ENCODE measurements around the gene ZNF644.
"Not testable (repeated sequence)": the region's sequence is repeated elsewhere in the genome, so short reads cannot be mapped to it uniquely, and the experiment has no call there.

The ZNF644 gene

DNA sequence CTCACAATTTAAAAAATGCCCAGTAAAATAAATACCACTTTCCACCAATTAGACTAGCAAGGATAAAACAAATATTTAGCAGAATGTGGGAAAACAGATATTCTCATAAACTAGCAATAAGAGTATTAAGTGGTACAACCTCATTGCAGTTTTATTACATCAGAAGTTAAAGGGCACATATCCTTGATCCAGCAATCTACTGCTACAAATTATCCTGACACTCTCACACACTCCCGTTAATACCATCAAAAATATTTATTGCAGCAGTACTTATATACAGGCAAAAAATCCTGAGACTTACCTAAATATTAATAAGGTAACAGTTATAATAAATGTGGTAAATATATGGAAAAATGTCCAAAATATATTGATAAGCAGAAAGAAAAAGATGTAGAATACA lies 44.3 kb downstream of the ZNF644 start:
- DNase-seq = no peak

DNA sequence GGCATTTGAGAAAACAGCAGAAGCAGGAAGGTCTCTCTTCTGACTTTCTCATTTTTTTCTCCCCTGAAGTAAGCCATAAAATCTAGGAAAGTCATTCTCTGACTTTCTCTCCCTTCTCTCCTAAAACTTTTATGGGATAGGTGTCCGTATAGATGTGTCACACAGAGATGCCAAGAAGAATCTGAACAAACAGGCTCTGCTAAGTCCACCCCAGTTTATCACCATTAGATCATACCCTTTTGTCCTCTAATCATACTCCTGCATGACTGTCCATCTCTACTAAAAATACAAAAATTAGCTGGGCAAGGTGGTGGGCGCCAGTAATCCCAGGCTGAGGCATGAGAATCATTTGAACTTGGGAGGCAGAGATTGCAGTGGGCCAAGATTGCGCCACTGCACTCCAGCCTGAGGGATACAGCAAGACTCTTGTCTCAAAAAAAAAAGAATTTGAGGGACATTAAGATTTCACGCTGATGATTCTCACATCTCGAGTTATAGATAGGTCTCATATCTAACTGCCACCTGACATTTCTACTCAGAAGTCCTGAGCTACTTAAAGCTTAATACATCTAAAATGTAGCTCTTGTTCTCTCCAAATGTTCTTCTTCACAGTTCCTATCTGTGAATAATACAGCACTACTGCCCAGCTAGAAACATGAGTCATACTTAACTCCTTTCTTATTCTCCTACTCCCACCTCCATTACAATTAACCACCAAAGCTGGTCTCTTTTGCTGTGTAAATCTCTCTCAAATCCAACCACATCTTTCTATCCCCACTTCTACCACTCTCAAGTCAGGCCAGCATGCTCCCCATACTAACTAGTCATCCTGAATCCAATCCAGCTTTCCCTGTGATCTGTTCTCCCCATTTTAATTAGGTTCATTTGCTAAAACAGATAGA lies 47.7 kb downstream of the ZNF644 start:
- DNase-seq = peak in 1 of 2 donors; percentile 33

DNA sequence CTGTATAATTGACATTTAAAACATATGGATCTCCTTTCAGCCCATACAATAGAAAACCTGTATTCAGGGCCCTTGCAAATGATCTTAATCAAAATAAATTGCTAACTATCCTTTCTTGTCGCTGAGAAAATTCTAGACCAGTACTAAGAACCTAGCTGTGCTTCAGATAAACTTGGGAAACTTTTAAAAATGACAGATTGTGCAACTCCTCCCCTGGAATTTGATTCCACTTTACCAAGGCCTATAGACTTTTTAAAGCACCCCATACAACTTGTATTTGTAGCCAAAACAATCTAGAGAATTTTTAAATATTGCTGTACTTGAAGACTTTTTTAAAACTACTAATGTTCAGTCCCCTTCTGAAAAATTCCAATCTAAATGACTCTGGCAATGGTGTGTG lies 51.6 kb downstream of the ZNF644 start:
- no peak for DNase-seq

DNA sequence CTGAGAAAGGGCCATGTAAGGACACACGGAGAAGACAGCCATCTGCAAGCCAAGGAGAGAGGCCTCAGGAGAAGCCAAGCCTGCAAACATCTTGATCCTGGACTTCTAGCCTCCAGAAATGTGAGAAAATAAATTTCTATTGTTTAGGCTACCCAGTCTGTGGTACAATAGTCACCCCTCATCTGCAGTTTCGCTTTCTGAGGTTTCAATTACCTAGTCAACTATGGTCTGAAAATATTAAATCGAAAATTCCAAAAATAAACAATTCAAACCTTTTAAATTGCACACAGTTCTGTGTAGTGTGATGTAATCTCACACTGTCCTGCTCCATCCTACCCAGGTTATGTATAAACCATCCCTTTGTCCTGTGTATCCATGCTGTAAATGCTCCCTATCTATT lies 52.6 kb downstream of the ZNF644 start:
- DNase-seq = no peak

DNA sequence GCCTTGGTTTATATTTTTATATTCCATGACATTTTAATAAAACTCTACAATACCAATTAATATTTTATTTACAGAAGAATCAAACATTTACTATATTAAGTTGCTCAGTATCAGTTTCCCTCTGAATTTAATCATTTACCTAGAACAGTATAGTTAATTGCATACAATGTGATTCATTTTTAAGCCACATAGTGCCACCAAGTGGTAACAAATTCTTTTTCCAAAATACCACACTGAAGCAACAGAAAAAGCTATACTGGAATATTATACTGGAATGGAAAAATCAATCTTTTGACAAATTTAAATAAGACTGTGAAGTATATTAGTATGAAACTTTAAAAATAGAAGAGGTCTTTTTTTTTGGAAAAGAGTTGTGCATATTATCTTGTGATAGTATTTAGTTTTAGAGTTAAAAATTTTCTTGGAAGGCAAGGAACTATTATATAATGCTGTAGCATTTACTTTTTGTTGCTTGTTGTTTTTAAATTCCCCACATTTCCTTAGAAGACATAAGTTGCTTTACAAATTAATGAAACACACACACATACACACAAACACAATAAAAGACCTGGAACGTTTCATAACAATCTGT lies 57.3 kb downstream of the ZNF644 start:
- no peak for DNase-seq

DNA sequence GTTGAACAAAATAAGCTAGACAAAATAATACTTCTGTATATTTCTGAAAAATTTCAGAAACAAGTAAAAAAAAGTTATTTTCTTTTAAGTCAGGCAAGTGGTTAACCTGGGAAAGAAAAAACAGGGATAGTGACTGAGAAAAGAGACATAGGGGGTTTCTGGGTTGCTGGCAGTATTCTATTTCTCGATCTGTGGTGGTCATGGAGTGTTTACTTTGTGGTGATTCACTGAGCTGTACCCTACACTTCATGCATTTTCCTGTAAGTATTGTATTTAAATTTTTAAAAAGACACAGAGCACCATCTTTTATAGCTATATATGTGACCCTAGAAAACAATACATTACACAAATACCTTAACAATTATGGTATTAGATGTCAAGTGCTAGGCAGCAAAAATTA lies 58.2 kb downstream of the ZNF644 start:
- no peak for DNase-seq

DNA sequence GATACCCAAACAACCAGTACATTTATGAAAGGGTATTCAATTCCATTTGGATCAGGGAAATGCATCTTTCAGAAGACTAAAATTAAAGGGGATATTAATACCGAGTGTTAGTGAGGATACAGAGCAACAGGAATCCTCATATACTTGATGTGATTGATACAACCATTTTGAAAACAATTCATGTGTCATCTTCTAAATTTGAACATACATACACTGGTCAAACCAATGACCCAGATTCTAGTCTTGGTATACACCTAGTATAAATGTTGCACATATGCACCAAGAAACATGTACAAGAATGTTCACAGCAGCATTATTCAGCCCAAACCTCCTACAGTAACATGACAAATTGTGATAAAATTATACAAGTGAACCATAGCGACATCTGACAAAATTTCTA lies 58.6 kb downstream of the ZNF644 start:
- no peak for DNase-seq

DNA sequence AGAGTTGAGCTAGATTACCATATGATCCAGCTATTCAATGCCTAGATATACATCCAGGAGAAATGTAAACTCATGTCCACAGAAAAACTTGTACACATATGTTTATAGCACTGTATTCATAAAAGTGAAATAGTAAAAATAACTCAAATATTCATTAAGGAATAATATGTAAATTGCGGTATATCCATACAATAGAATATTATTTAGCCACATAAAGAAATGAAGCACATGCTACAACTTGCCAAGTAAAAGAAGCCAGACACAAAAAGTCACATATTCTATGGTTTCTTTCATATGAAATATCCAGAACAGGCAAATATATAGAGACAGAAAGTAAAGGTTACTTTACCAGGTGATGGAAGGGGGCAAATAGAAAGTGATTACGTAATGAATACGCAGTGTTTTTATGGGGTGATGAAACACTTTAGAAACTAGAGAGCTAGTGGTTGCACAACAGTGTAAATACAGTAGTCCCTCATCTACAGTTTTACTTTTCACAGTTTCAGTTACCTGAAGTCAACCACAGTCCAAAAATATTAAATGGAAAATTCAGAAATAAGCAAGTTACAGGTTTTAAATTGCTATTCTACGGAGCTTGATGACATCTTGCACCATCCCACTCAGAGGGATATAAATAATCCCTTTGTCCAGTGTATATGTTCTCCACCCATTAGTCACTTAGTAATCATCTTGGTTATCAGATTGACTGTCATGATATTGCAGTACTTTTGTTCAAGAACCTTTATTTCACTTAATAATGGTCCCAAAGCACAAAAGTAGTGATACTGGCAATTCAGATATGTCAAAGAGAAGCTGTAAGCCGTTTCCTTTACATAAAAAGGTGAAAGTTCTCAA lies 62.3 kb downstream of the ZNF644 start:
- no peak for DNase-seq

DNA sequence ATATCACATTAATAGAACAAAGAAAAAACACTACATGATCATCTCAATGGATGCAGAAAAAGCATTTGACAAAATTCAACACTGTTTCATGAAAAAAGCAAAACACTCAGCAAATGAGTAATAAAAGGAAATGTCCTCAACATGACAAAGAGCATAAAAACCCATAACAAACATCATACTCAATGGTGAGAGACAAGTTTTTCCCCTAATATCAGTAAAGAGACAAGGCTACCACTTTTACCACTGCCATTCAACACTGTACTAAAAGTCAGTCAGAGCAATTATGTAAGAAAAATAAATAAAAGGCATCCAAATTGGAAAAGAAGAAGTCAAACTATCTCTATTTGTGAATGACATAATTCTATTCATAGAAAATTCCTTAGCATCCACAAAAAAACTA lies 64.3 kb downstream of the ZNF644 start:
- DNase-seq = no peak

DNA sequence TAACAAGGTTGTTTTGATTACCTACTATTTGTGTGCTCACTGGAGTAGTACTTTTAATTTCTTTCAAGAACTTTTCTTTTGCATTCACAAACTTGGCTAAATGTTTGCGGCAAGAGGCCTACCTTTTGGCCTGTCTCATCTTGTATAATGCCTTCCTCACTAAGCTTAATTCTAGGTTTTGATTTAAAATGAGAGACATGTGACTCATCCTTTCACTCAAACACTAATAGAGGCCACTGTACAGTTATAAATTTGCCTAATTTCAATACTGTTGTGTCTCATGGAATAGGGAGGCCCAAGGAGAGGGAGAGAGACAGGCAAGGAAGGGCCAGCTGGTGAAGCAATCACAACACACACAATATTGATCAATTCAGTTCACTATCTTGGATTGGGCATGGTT lies 66.1 kb downstream of the ZNF644 start:
- DNase-seq = no peak

DNA sequence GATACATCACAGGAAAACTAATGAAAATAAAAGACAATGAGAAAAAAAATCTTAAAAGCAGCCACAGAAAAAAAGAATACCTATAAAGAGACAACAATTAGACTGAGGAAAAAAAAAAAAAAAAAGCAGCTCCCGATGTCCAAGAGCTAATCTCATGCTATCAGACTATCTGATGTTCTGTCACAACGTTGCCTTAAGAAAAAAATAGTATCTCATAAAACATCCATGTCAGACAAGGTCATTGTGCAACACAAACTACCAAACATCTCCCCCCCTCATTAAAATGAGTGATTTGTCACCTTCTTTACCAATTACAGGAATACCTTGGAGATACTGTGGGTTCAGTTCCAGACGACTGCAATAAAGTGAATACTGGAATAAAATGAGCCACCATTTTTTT lies 68.9 kb downstream of the ZNF644 start:
- DNase-seq = no peak

DNA sequence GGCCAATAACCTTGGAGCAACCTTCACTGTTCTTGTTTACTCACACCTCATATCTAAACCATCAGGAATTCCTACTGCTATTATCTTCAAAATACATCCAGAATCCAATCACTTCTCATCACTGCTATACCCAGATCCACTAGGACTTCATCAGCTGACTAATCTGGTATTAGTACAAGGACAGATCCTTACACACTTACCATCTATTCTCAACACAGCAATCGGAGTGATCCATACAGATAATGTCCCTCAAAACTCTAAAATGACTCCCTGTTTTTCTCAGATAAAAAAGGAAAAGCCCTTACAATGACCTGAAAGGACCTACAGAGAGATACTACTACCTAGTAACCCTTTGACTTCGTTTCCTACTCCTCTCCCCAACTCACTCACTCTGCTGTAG lies 70.8 kb downstream of the ZNF644 start:
- no peak for DNase-seq

DNA sequence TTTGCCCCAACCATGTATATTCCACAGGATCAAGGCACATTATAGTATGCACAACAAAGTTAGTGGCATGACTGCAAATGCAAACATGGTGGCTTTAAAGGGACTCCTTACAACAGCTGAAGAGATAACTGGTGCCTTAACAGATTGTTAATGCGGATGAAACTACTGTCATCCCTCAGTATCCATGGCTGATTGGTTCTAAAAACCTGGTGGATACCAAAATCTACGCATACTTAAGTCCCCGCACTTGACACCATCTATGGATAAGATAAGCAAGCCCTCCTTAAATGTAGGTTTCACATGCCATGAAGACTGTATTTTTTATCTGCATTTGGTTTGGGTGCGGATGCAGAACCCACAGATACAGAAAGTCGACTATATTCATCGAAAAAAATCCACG lies 73.5 kb downstream of the ZNF644 start:
- no peak for DNase-seq

DNA sequence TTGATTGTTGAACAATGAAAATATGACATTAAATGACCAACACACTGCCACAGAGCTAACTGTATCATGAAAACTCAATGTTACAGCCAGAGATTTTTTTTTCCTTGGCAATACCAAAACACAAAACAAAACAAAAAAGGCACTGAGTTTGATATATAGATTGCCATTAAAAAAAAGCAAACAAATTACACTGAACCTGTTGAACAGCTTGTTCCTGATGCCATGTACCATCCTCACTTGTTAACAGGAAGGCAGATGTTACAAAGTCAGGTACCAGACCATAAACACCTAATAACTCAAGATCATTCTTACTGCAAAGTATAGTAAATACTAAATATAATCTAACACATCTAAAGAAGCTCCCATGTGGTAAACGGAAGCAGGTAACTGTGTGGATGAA lies 75.2 kb downstream of the ZNF644 start:
- no peak for DNase-seq

DNA sequence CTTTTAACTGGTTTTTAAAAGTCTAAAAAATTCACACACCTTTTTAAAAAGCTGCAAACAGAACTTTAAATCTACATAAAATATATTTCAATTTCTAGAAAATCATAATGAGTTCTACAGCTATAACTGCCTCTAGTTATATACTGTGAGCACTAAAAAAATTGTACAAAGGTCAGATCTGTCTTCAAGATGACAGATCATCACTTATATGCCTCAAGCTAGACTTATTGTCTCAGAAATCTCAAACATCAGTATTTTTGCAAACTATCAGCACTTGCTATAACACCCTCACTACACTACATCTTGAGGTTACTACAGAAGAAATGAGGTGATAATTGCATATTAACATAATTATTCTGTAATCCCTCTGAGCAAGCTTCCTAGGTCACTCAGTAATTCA lies 76.5 kb downstream of the ZNF644 start:
- DNase-seq = no peak

DNA sequence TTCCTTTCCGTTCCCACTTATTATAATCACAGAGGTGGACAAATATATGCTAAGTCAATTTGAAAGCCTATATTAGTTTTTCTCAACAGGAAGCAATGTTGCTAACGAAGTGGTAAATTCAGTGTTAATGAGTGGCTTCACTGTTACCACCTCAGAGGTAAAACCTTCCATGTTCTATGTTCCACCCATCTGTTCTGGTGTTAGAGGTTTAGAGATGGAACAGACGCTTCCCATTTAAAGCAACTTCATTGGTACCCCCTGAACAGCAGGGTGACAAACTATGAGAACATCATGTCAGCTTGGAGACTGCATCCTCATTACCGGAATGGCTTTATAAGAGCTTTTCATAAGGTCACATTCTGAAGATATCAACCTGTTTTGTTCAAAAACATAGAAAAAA lies 77.9 kb downstream of the ZNF644 start:
- no peak for DNase-seq

DNA sequence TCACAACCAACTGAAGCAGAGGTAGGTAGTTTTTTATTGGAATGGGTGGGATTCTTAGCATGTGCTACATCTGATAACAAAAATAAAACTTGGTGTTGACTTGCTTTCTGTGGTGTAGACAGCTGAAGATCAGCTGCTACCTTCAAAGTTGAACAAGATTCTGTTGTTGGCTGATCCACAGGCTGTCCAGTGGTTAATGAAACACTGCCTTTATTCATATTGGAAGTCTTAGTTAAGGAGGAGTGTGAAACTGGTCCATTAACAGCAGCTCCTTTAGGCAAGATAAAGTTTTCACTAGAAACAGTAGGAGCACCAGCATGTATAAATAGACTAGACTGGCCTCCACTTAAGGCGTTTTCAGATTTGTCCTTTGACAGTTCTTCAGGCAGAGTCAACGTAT lies 81.1 kb downstream of the ZNF644 start:
- no peak for DNase-seq

DNA sequence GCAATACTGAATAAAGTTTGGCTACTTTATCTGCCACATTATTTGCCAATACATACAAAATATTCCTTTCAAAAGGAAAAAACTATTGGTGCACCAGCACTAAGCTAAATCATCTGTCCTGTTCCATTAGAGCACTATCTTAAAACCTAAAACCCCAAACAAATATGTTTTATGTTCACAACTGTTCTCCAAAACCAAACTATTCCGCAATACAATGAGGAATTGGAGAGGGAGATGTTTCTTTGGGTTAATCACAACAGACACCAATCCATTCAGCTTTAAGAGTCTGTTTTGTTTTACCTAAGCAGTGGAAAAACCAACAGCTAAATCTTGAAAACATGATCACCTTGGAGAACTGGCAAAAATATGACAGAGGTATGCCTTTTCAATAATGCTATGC lies 85.1 kb downstream of the ZNF644 start:
- DNase-seq = no peak

DNA sequence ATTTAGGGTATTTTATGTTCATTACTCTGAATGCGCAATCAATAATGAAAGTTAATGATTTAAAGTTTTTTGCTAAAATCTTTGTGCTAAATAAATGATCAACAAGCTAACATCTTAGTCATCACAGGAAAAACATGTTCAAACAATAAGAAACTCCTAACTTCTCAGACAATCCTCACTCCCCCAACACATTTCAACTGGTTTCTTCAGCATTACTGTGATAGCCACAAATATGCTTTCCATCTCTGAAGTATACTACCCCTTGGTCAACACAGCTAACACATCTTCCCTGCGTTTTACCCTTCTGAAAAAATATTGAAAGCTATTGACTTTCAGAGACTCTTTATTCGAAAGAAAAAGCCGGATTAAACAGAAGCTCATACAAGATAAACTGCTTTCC lies 85.8 kb downstream of the ZNF644 start:
- no peak for DNase-seq

DNA sequence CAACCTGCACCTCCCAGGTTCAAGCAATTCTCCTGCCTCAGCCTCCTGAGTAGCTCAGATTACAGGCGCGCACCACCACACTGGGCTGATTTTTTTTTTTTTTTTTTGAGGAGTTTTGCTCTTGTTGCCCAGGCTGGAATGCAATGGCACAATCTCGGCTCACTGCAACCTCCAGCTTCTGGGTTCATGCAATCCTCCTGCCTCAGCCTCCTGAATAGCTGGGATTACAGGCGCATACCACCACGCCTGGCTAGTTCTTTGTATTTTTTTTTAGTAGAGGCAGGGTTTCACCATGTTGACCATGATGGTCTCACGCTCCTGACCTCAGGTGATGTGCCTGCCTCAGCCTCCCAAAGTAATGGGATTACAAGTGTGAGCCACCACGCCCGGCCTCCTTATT lies 93.6 kb downstream of the ZNF644 start:
- DNase-seq = not testable (repeated sequence)

DNA sequence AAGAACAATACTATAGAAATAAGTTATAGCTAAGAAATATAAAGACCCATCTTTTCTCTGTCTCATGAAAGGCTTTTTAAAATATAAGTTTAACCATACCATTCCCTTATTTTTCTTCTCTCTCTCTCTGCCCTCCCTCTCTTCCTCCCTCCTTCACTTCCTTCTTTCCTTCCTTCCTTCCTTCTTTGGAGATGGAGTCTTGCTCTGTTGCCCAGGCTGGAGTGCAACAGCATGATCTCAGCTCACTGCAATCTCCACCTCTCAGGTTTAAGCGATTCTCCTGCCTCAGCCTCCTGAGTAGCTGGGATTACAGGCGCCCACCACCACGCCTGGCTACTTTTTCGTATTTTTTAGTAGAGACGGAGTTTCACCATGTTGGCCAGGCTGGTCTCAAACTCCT lies 94.2 kb downstream of the ZNF644 start:
- DNase-seq = not testable (repeated sequence)

DNA sequence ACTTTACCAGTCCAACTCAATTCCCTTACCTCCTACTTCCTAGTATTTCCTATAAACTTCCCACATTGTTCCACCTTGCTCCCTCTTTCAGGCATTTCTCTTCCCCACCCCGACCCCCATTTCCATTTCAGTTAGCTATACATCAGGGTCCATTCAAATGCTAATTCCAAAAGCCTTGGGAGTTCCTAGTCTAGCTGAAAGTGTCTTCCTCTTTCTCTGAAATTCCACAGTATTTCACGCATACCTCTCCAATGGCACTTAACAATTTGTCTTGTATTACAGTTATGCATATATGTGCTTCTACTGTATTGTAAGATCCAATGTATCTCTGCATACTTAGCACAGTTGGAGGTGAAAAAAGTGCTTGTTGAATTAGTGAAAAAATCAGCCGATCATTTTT lies 94.9 kb downstream of the ZNF644 start:
- no peak for DNase-seq

DNA sequence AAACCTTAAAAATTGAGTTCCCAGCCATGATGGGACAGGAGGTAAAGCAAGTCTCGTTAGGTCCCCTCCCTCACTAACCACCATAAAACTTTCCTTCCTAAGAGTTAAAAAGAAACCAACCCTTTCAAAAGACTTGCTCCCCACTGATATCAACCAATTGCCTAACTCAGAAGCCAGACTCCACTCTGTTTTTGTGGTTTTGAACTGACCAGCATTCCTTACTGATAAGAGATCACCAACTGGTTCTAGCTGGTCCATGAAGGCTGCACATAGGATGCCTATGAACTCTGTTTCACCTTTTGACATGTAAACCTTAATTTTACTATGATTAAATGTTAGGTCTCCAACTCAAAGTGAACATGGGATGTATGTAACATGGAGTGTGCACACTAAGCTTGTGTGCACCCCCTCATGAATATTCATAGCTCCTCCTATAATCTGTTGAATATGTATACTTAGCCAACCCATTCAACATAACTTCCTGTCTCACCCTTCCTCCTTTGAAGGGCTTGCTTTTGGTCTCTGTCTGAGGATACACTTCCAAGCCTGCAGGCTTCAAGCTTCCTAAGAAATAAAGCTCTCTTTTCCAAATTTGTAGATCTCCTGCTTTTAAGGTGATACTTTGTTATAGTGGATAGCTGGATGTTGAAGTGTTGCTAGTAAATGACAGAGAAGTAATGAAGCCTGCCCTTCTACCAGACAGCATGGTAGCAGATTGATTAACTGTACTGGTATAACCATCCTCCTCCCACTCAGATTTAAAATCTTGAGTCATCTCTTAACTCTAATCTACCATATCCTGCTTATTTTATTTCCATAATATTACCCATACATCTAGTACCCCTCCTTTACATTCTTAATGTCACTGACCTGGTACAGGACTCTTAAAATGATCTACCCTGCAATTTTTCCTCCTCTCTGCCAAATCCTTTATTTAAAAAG lies 95.6 kb downstream of the ZNF644 start:
- no peak for DNase-seq
